NCI-H2196 treated with DMSO at 0.1 percent for 48 hours (cell line): Measurements from ENCODE around the gene PCDHGA9.
"Not testable (repeated sequence)": the region's sequence is repeated elsewhere in the genome, so short reads cannot be mapped to it uniquely, and the experiment has no call there.

Source experiments
- DNase-seq: peaks from one replicate; lab custom pipeline; 2025; ENCODE audit not compliant: unreplicated experiment; lab: John Stamatoyannopoulos, UW

Gene PCDHGA9

GRCh38 chr5:141413540-141414069 lies 11.0 kb downstream of the PCDHGA9 start:
- no peak for DNase-seq

GRCh38 chr5:141414548-141415274 lies 12.1 kb downstream of the PCDHGA9 start:
- not testable (repeated sequence) for DNase-seq

GRCh38 chr5:141415275-141415618 lies 12.7 kb downstream of the PCDHGA9 start:
- DNase-seq, result not testable (repeated sequence)

- DNase-seq, result not testable (repeated sequence)
Observed at GRCh38 chr5:141417494-141418172, 15.1 kb downstream of the PCDHGA9 start, which contains the start of gene PCDHGB7. Gene PCDHGB7 (plus strand): TSS chr5:141417677. CDS start chr5:141417860, 183 bp downstream.

- no peak for DNase-seq
Observed at GRCh38 chr5:141419074-141419880, 16.7 kb downstream of the PCDHGA9 start.

GRCh38 chr5:141420855-141421488 lies 18.4 kb downstream of the PCDHGA9 start, which contains the start of gene PCDHGA11:
Gene PCDHGA11 (plus strand): TSS chr5:141421051. CDS start chr5:141421228, 177 bp downstream.
- DNase-seq, result no peak

GRCh38 chr5:141421489-141421855 lies 18.9 kb downstream of the PCDHGA9 start:
- no peak for DNase-seq

GRCh38 chr5:141422742-141423291 lies 20.2 kb downstream of the PCDHGA9 start:
- no peak for DNase-seq

- no peak for DNase-seq
Observed at GRCh38 chr5:141427783-141428426, 25.3 kb downstream of the PCDHGA9 start.

- no peak for DNase-seq
Observed at GRCh38 chr5:141430332-141431113, 27.9 kb downstream of the PCDHGA9 start, which contains the start of gene PCDHGA12. Gene PCDHGA12 (plus strand): TSS chr5:141430507. CDS start chr5:141430760, 253 bp downstream.

- no peak for DNase-seq
Observed at GRCh38 chr5:141431286-141431685, 28.7 kb downstream of the PCDHGA9 start.

GRCh38 chr5:141432308-141432707 lies 29.7 kb downstream of the PCDHGA9 start:
- not testable (repeated sequence) for DNase-seq

- not testable (repeated sequence) for DNase-seq
Observed at GRCh38 chr5:141432726-141433125, 30.1 kb downstream of the PCDHGA9 start.

- no peak for DNase-seq
Observed at GRCh38 chr5:141434006-141434405, 31.4 kb downstream of the PCDHGA9 start.

- no peak for DNase-seq
Observed at GRCh38 chr5:141437221-141437620, 34.6 kb downstream of the PCDHGA9 start.

- no peak for DNase-seq
Observed at GRCh38 chr5:141439411-141440141, 37.0 kb downstream of the PCDHGA9 start.

- no peak for DNase-seq
Observed at GRCh38 chr5:141440341-141440740, 37.8 kb downstream of the PCDHGA9 start.

GRCh38 chr5:141441571-141442170 lies 39.1 kb downstream of the PCDHGA9 start:
- DNase-seq, result no peak
